Tracheal epithelial cell (primary cell): ENCODE measurements around the gene OR8G1. TPM values are rescaled to one million over a fixed set of nuclear protein-coding genes. Genes with fewer than 3 reads are reported as not detected.

Experiments
- total RNA-seq: library from RNA; depleted of rRNA; stranded (reverse); fragments of >200 nt; gene quantifications from 2 replicates; pipeline ENCODE4 v1.2.1, GENCODE V29; 2014

Gene OR8G1
- total RNA-seq = not detected in 2 replicates

GRCh38 chr11:124240621-124241397 lies at the start of gene OR8G1:
OR8G1 (plus strand) TSS chr11:124241095; CDS start chr11:124249676, 8,581 bp downstream.

GRCh38 chr11:124256076-124256475 lies 15.2 kb downstream of the OR8G1 start, which contains the start of gene OR8G5:
OR8G5 (plus strand) TSS chr11:124256376; CDS start chr11:124264932, 8,556 bp downstream.

Other genes with a start within 250 kb of the OR8G1 start
- gene OR10G6, start 245.9 kb upstream of the OR8G1 start, total RNA-seq = not detected in 2 replicates
- under 0.01 TPM in 1 of 2 replicates, not detected in the other for gene OR10G4, start 228.1 kb upstream of the OR8G1 start, total RNA-seq
- gene OR10G9, start 218.1 kb upstream of the OR8G1 start, total RNA-seq = not detected in 2 replicates
- not detected in 2 replicates for gene OR10G8, start 214.3 kb upstream of the OR8G1 start, total RNA-seq
- not detected in 2 replicates for gene OR10G7, start 199.8 kb upstream of the OR8G1 start, total RNA-seq
- 10.0 and 21.0 TPM in 2 replicates for gene VWA5A, start 125.6 kb upstream of the OR8G1 start, total RNA-seq
- gene OR10D3, start 57.8 kb upstream of the OR8G1 start, total RNA-seq = not detected in 2 replicates
- not detected in 2 replicates for gene OR8G5, start 15.3 kb downstream of the OR8G1 start, total RNA-seq
- not detected in 2 replicates for gene OR8D1, start 72.9 kb downstream of the OR8G1 start, total RNA-seq
- not detected in 2 replicates for gene OR8D2, start 79.1 kb downstream of the OR8G1 start, total RNA-seq
- gene OR8B2, start 143.4 kb downstream of the OR8G1 start, total RNA-seq = not detected in 2 replicates
- not detected in 2 replicates for gene OR8B3, start 157.9 kb downstream of the OR8G1 start, total RNA-seq
- gene OR8B4, start 183.8 kb downstream of the OR8G1 start, total RNA-seq = not detected in 2 replicates
- gene OR8B8, start 204.6 kb downstream of the OR8G1 start, total RNA-seq = not detected in 2 replicates